ENCODE results near the gene ARMC2. TPM values are rescaled to one million over a fixed set of nuclear protein-coding genes. Genes with fewer than 3 reads are reported as not detected.
A peak's percentile ranks its signal among the peaks of the same experiment; 100 is the strongest.

Gene ARMC2
- total and polyA plus RNA-seq, 8 donors, result 1.4 to 4.1 (median 2.4) TPM

DNA sequence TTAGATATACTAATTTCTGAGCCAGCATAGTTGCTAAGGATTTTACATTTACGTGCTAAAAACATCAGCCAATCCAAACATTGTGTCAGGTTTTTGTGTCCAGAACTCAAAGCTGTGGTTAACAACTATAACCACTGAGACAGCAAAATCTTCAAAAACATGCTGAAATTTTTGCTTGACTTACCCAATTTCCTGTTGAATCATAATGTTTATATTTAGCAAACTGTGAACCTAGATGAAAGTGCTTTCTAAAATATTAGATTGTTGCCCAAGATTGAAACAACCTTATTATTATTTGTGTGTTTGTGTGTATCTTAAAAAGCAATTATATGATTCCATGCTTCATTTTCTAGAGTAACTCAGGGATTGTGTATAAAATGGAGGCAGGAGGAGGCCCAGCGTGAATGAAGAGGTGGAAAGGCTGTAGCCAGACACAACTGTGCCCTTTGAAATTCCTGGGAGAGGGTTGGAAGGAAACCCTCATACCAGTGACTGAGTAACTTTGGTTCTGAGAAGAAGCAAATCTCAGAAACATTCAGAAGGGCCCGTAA is 48.0 kb downstream of the ARMC2 start:
- Histone ChIP-seq H3K4me3 (no peak overlapping the region), H3K36me3 (no peaks in the 10 kb centered on the region), H3K9me3 (no peaks in the 10 kb centered on the region), H3K4me1 (peaks cover 0 to 15% (median 0%) of the 10 kb centered on the region in 3 donors), H3K27me3 (no peaks in the 10 kb centered on the region), H3K27ac (peak overlapping the region in 2 of 4 donors; percentile 33 to 64)
- ATAC-seq (peak in 3 of 4 donors; percentile 23 to 62 (median 54)), DNase-seq (no peak), FAIRE-seq (peak; percentile 76)
- WGBS, 2 donors, result 68 to 75% methylated on average over 3 of the region's 3 CpGs
- intact Hi-C loops (cut with DNase I), result no loop called here
- TF ChIP-seq, protein P1, sequence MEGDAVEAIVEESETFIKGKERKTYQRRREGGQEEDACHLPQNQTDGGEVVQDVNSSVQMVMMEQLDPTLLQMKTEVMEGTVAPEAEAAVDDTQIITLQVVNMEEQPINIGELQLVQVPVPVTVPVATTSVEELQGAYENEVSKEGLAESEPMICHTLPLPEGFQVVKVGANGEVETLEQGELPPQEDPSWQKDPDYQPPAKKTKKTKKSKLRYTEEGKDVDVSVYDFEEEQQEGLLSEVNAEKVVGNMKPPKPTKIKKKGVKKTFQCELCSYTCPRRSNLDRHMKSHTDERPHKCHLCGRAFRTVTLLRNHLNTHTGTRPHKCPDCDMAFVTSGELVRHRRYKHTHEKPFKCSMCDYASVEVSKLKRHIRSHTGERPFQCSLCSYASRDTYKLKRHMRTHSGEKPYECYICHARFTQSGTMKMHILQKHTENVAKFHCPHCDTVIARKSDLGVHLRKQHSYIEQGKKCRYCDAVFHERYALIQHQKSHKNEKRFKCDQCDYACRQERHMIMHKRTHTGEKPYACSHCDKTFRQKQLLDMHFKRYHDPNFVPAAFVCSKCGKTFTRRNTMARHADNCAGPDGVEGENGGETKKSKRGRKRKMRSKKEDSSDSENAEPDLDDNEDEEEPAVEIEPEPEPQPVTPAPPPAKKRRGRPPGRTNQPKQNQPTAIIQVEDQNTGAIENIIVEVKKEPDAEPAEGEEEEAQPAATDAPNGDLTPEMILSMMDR (IDR thresholded peaks at IDR 0.05), result no peak

DNA sequence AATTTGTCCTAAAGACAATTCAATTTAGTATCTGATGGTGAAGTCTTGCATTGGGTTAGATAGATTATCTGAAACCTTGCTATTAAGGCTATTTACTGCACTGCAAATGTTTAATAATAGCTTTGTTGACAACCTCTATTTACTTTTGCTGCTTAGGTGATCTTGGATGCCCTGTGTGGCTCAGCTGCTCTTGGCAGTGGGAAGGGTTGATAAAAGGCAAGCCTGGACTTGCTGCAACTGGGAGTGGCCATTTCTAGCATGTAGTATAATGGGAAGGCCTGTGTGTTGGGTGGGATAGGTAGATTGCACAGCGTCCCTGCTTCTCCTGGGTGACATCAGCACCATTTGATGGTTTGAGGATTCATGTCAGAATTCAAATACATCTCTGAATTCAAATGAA is 49.1 kb downstream of the ARMC2 start:
- no peak overlapping the region for H3K4me3 ChIP-seq
- no peaks in the 10 kb centered on the region for H3K9me3 ChIP-seq
- WGBS, 2 donors, result 42 to 47% methylated on average over 1 of the region's 1 CpG
- DNase-seq, result peak in 2 of 6 donors; percentile 52 to 64
- TF ChIP-seq, protein P1 (IDR thresholded peaks at IDR 0.05), result no peak
- no peaks in the 10 kb centered on the region for H3K27me3 ChIP-seq
- peak; percentile 47 to 94 (median 80) for ATAC-seq
- H3K27ac ChIP-seq, result no peak overlapping the region
- H3K4me1 ChIP-seq, result peaks cover 0 to 15% (median 0%) of the 10 kb centered on the region in 3 donors
- FAIRE-seq, result no peak
- intact Hi-C loops (cut with DNase I), result no loop called here
- no peaks in the 10 kb centered on the region for H3K36me3 ChIP-seq

DNA sequence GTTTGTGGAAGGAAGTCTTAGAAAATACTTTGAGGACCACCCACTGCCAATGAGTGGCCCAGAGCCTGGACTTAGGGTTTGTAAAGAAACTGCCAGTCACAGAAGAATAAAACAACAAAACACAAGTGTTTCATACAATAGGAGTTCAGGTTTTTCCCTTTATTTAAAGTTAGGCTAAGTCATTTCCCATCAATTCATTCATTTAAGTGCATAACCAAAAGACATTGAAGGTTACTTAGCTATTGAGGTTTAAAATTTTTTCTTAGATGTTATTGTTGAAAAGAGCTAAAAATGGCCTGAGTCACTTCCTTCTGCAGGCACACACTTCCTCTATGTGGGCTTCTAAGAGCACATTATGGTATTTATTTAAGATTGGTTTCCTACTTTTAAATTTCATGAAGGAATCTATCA is 54.2 kb downstream of the ARMC2 start:
- TF ChIP-seq, protein P1 (IDR thresholded peaks at IDR 0.05), result no peak
- H3K27me3 ChIP-seq, result no peaks in the 10 kb centered on the region
- DNase-seq (no peak), FAIRE-seq (no peak), ATAC-seq (no peak)
- H3K9me3 ChIP-seq, result no peaks in the 10 kb centered on the region
- peak overlapping the region in 1 of 4 donors; percentile 28 for H3K27ac ChIP-seq
- peaks cover 0 to 17% (median 11%) of the 10 kb centered on the region in 3 donors for H3K4me1 ChIP-seq
- H3K4me3 ChIP-seq, result no peak overlapping the region
- intact Hi-C loops (cut with DNase I), result no loop called here
- H3K36me3 ChIP-seq, result no peaks in the 10 kb centered on the region

DNA sequence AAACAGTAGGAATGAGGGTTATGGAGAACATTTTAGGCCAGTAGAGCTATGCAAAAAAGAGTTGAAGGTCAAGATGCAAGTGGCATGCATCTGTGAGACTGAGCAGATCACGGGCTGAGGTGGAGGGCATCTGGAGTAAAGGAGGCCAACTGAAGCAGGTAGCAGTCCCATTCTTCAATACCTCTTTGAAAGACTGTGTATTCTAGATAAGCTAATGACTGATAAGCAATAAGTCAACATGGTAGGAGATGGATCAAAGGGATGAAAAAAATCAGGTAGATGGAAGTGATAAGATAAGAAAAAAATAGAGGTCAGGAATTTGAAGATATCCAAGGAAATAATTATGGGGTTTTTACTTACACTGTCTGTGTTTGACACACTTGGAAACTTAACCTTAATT is 55.6 kb downstream of the ARMC2 start:
- no peaks in the 10 kb centered on the region for H3K27me3 ChIP-seq
- peaks cover 0 to 14% (median 11%) of the 10 kb centered on the region in 3 donors for H3K4me1 ChIP-seq
- H3K27ac ChIP-seq, result no peak overlapping the region
- intact Hi-C loops (cut with DNase I), result no loop called here
- no peak for FAIRE-seq
- no peaks in the 10 kb centered on the region for H3K9me3 ChIP-seq
- peak in 3 of 4 donors; percentile 48 to 88 (median 80) for ATAC-seq
- TF ChIP-seq, protein P1 (IDR thresholded peaks at IDR 0.05), result no peak
- no peak for DNase-seq
- no peak overlapping the region for H3K4me3 ChIP-seq
- WGBS, 2 donors, result 8 to 15% methylated on average over 1 of the region's 1 CpG
- no peaks in the 10 kb centered on the region for H3K36me3 ChIP-seq

DNA sequence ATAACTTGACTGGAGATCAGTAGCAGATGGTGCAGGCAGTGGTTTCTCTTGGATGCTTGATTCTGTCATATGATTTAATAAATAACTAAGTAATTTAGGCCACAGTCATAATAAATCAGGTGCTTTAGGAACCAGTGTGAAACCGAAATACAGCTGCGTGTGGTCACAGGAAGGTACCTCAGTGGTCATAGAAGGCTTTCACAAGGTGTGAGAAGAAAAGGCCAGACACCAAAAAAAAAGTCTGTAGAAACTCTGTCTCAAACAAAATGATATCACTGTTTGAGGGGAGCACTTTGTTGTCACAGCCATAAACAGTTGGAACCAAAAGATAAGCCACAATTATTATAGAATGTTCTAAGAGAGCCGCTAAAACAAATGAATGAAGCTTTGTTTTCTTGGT is 56.5 kb downstream of the ARMC2 start:
- intact Hi-C loops (cut with DNase I), result no loop called here
- FAIRE-seq, result no peak
- Histone ChIP-seq H3K27me3 (no peaks in the 10 kb centered on the region), H3K4me1 (peaks cover 0 to 14% (median 11%) of the 10 kb centered on the region in 3 donors), H3K9me3 (no peaks in the 10 kb centered on the region), H3K36me3 (no peaks in the 10 kb centered on the region), H3K27ac (no peak overlapping the region), H3K4me3 (no peak overlapping the region)
- DNase-seq, result no peak
- 64 to 68% methylated on average over 3 of the region's 3 CpGs for whole genome bisulfite sequencing, 2 donors
- TF ChIP-seq, protein P1 (IDR thresholded peaks at IDR 0.05), result no peak
- ATAC-seq, result peak in 3 of 4 donors; percentile 47 to 76 (median 70)
